ENCODE measurements around the gene PA2G4. TPM values are rescaled to one million over a fixed set of nuclear protein-coding genes. Genes with fewer than 3 reads are reported as not detected.

The PA2G4 gene
- total and polyA plus RNA-seq, 2 experiments from 2014 or later: 132 to 235 TPM

GRCh38 chr12:56081393-56082347 lies 22.7 kb upstream of the PA2G4 start:
- peak overlapping the region; percentile 63 for H3K27ac ChIP-seq
- peak in 1 of 2 donors; percentile 25 for DNase-seq (ENCODE audit: low read depth in 1 of 2, low spot score in 1 of 2)

GRCh38 chr12:56082382-56082781 lies 22.0 kb upstream of the PA2G4 start:
- H3K9me3 ChIP-seq (ENCODE audit: low read depth): no peaks in the 10 kb centered on the region
- no peak for TF ChIP-seq CTCF (IDR thresholded peaks at IDR 0.05; ENCODE audit: low read depth, low read length)
- peak overlapping the region; percentile 20 for H3K27ac ChIP-seq
- no peaks in the 10 kb centered on the region for H3K27me3 ChIP-seq
- no peak for DNase-seq (ENCODE audit: low read depth in 1 of 2, low spot score in 1 of 2)
- H3K36me3 ChIP-seq: no peaks in the 10 kb centered on the region
- peaks cover 27% of the 10 kb centered on the region for H3K4me1 ChIP-seq (ENCODE audit: low read depth)
- H3K4me3 ChIP-seq: no peak overlapping the region

More at GRCh38 chr12:56081393-56082347, 22.7 kb upstream of the PA2G4 start:
- no peaks in the 10 kb centered on the region for H3K36me3 ChIP-seq
- peak overlapping the region; percentile 43 for H3K4me3 ChIP-seq
- H3K4me1 ChIP-seq (ENCODE audit: low read depth): peaks cover 22% of the 10 kb centered on the region
- no peaks in the 10 kb centered on the region for H3K9me3 ChIP-seq (ENCODE audit: low read depth)
- TF ChIP-seq CTCF (IDR thresholded peaks at IDR 0.05; ENCODE audit: low read depth, low read length): no peak
- H3K27me3 ChIP-seq: no peaks in the 10 kb centered on the region

GRCh38 chr12:56082967-56083366 lies 21.4 kb upstream of the PA2G4 start:
- Histone ChIP-seq H3K9me3 (ENCODE audit: low read depth) (no peaks in the 10 kb centered on the region), H3K27me3 (no peaks in the 10 kb centered on the region), H3K4me3 (no peak overlapping the region), H3K36me3 (no peaks in the 10 kb centered on the region), H3K27ac (no peak overlapping the region), H3K4me1 (ENCODE audit: low read depth) (peaks cover 32% of the 10 kb centered on the region)
- no peak for DNase-seq (ENCODE audit: low read depth in 1 of 2, low spot score in 1 of 2)
- TF ChIP-seq CTCF (IDR thresholded peaks at IDR 0.05; ENCODE audit: low read depth, low read length): no peak

GRCh38 chr12:56084958-56085543 lies 19.3 kb upstream of the PA2G4 start:
- DNase-seq (ENCODE audit: low read depth in 1 of 2, low spot score in 1 of 2): peak; percentile 14 to 45
- H3K9me3 ChIP-seq (ENCODE audit: low read depth): no peaks in the 10 kb centered on the region
- H3K4me3 ChIP-seq: no peak overlapping the region
- TF ChIP-seq CTCF (IDR thresholded peaks at IDR 0.05; ENCODE audit: low read depth, low read length): peak; percentile 55
- H3K27ac ChIP-seq: no peak overlapping the region
- H3K4me1 ChIP-seq (ENCODE audit: low read depth): peaks cover 32% of the 10 kb centered on the region
- H3K27me3 ChIP-seq: no peaks in the 10 kb centered on the region
- H3K36me3 ChIP-seq: no peaks in the 10 kb centered on the region

GRCh38 chr12:56086096-56086495 lies 18.3 kb upstream of the PA2G4 start:
- peaks cover 25% of the 10 kb centered on the region for H3K4me1 ChIP-seq (ENCODE audit: low read depth)
- H3K4me3 ChIP-seq: no peak overlapping the region
- no peaks in the 10 kb centered on the region for H3K27me3 ChIP-seq
- no peak for DNase-seq (ENCODE audit: low read depth in 1 of 2, low spot score in 1 of 2)
- no peaks in the 10 kb centered on the region for H3K9me3 ChIP-seq (ENCODE audit: low read depth)
- no peaks in the 10 kb centered on the region for H3K36me3 ChIP-seq
- TF ChIP-seq CTCF (IDR thresholded peaks at IDR 0.05; ENCODE audit: low read depth, low read length): no peak
- no peak overlapping the region for H3K27ac ChIP-seq
